Liver (tissue), 9 donors: ENCODE results near the gene HSPB9. TPM values are rescaled to one million over a fixed set of nuclear protein-coding genes. Genes with fewer than 3 reads are reported as not detected.
A peak's percentile ranks its signal among the peaks of the same experiment; 100 is the strongest.

ENCODE experiments used
- DNase-seq: peaks from one replicate; pipeline ENCODE4 v3.0.0-alpha.2; 2017; ENCODE audit warnings: low spot score
- H3K27ac ChIP-seq, 2 donors: one replicate each; pipeline ENCODE4 v1.7.0; 2013; ENCODE audit warnings: inconsistent platforms in 2 of 2, low read length in 2 of 2, control low read depth in 1 of 2, low read depth in 1 of 2, mild to moderate bottlenecking in 1 of 2
- H3K27me3 ChIP-seq, 4 donors: one replicate each; pipeline versions ENCODE4 v1.6.1 to v1.7.0; 2013; ENCODE audit warnings: low read length in 3 of 4, inconsistent platforms in 1 of 4, mild to moderate bottlenecking in 1 of 4, moderate library complexity in 1 of 4; ENCODE audit not compliant: control insufficient read depth in 4 of 4, insufficient read depth in 4 of 4
- H3K36me3 ChIP-seq, 4 donors: one replicate each; pipeline versions ENCODE4 v1.6.1 to v1.7.0; 2013; ENCODE audit warnings: low read length in 3 of 4, mild to moderate bottlenecking in 3 of 4, low read depth in 1 of 4, moderate library complexity in 1 of 4; ENCODE audit not compliant: control insufficient read depth in 4 of 4, insufficient read depth in 3 of 4
- H3K4me1 ChIP-seq, 4 donors: one replicate each; pipeline versions ENCODE4 v1.6.1 to v1.7.0; 2013; ENCODE audit warnings: low read length in 3 of 4, mild to moderate bottlenecking in 3 of 4, moderate library complexity in 1 of 4; ENCODE audit not compliant: control insufficient read depth in 4 of 4, insufficient read depth in 4 of 4
- H3K4me3 ChIP-seq, 3 donors: one replicate each; pipeline versions ENCODE4 v1.6.1 to v1.7.0; 2013; ENCODE audit warnings: low read length in 3 of 3, control low read depth in 1 of 3, low read depth in 1 of 3, mild to moderate bottlenecking in 1 of 3
- H3K9ac ChIP-seq, 2 donors: one replicate each; pipeline ENCODE4 v1.7.0; 2013; ENCODE audit warnings: low read length in 2 of 2, mild to moderate bottlenecking in 2 of 2, moderate library complexity in 2 of 2, control low read depth in 1 of 2, low read depth in 1 of 2
- H3K9me3 ChIP-seq, 4 donors: one replicate each; pipeline versions ENCODE4 v1.6.1 to v1.7.0; 2013; ENCODE audit warnings: low read length in 3 of 4; ENCODE audit not compliant: control insufficient read depth in 4 of 4
- ATF3 ChIP-seq: IDR thresholded peaks from 2 replicates; pipeline ENCODE4 v1.6.1; 2016; ENCODE audit warnings: antibody characterized with exemption
- CTCF ChIP-seq: fragments of 150-350 bp; IDR thresholded peaks from 2 replicates; pipeline ENCODE4 v1.5.1; 2017; ENCODE audit warnings: improper control_type of control experiment, low read depth, low read length; ENCODE audit not compliant: missing input control
- EGR1 ChIP-seq, 2 donors: IDR thresholded peaks; 2 replicates each; pipeline ENCODE4 v1.6.1; 2016 to 2018; ENCODE audit warnings: antibody characterized with exemption in 2 of 2, low read depth in 2 of 2
- FOXA1 ChIP-seq: IDR thresholded peaks from 2 replicates; pipeline ENCODE4 v1.6.1; 2016; ENCODE audit warnings: antibody characterized with exemption
- FOXA2 ChIP-seq: IDR thresholded peaks from 2 replicates; pipeline ENCODE4 v1.6.1; 2016; ENCODE audit warnings: antibody characterized with exemption
- GABPA ChIP-seq, 2 donors: IDR thresholded peaks in 1 of 2; conservative IDR thresholded peaks in 1 of 2; 2 replicates each; pipeline ENCODE4 v1.6.1; 2016; ENCODE audit warnings: antibody characterized with exemption in 2 of 2, mild to moderate bottlenecking in 1 of 2, moderate library complexity in 1 of 2
- HNF4A ChIP-seq, 2 donors: conservative IDR thresholded peaks; 2 replicates each; pipeline ENCODE4 v1.6.1; 2016; ENCODE audit warnings: antibody characterized with exemption in 2 of 2, mild to moderate bottlenecking in 2 of 2
- HNF4G ChIP-seq: IDR thresholded peaks from 2 replicates; pipeline ENCODE4 v1.6.1; 2016; ENCODE audit warnings: antibody characterized with exemption
- JUND ChIP-seq, 2 donors: IDR thresholded peaks; 2 replicates each; pipeline ENCODE4 v1.6.1; 2016; ENCODE audit warnings: antibody characterized with exemption in 2 of 2
- NR2F2 ChIP-seq: IDR thresholded peaks from 2 replicates; pipeline ENCODE4 v1.6.1; 2016; ENCODE audit warnings: antibody characterized with exemption
- RAD21 ChIP-seq, 2 donors: IDR thresholded peaks; 2 replicates each; pipeline ENCODE4 v1.6.1; 2016; ENCODE audit warnings: antibody characterized with exemption in 2 of 2, mild to moderate bottlenecking in 2 of 2
- REST ChIP-seq: IDR thresholded peaks from 2 replicates; pipeline ENCODE4 v1.6.1; 2016; ENCODE audit warnings: antibody characterized with exemption, mild to moderate bottlenecking
- RXRA ChIP-seq, 2 donors: IDR thresholded peaks; 2 replicates each; pipeline ENCODE4 v1.6.1; 2017 to 2018; ENCODE audit warnings: antibody characterized with exemption in 2 of 2, mild to moderate bottlenecking in 1 of 2
- YY1 ChIP-seq: IDR thresholded peaks from 2 replicates; pipeline ENCODE4 v1.6.1; 2016; ENCODE audit warnings: antibody characterized with exemption, mild to moderate bottlenecking
- ZBTB33 ChIP-seq: IDR thresholded peaks from 2 replicates; pipeline ENCODE4 v1.6.1; 2016; ENCODE audit warnings: antibody characterized with exemption
- WGBS: extraction: QIAGEN DNeasy Blood & Tissue Kit; methylation state at CpG from one replicate; pipeline ENCODE4 v1.1.7; 2013; 5-methylcytosine and 5-hydroxymethylcytosine counted together
- polyA plus RNA-seq, 2 donors: library from polyadenylated mRNA; stranded (reverse) in 1 of 2; unstranded in 1 of 2; fragments of 200-250 nt in 1 of 2; fragments of >200 nt in 1 of 2; fragmentation: Nextera tagmentation in 1 of 2; extraction: Ambion mirVana in 1 of 2; gene quantifications; one replicate each; pipeline versions ENCODE4 v1.2.1 to v1.2.3, GENCODE V29; 2013 to 2015
- total RNA-seq, 2 donors: library from RNA; depleted of rRNA; stranded (reverse); fragments of >200 nt; gene quantifications; one replicate each; pipeline ENCODE4 v1.2.3, GENCODE V29; 2014
- donor health status: healthy.
- donor health status: healthy.
- donor health status: healthy.
- donor health status: healthy.
- donor health status: healthy.

HSPB9 gene
- total and polyA plus RNA-seq, 4 donors, result 0.17 to 4.0 (median 0.56) TPM

- H3K36me3 ChIP-seq, result peaks cover 0 to 4% (median under 1%) of the 10 kb centered on the region in 4 donors
- no peak for TF ChIP-seq GABPA (IDR thresholded peaks at IDR 0.05 in 1 of 2, conservative IDR thresholded peaks at IDR 0.05 in 1 of 2)
- TF ChIP-seq RAD21 (IDR thresholded peaks at IDR 0.05), result no peak
- TF ChIP-seq REST, result no peak
- no peak for TF ChIP-seq HNF4A (conservative IDR thresholded peaks at IDR 0.05)
- no peak for TF ChIP-seq CTCF
- TF ChIP-seq HNF4G, result no peak
- TF ChIP-seq FOXA1, result no peak
- no peak for TF ChIP-seq ATF3
- TF ChIP-seq ZBTB33, result no peak
- DNase-seq, result no peak
- no peak within 1 kb of the TSS for H3K9ac ChIP-seq
- 20% methylated on average over 52 of the region's 52 CpGs for WGBS
- H3K4me3 ChIP-seq, result peak within 1 kb of the TSS in 1 of 3 donors; percentile 5
- no peak within 1 kb of the TSS for H3K27ac ChIP-seq
- peaks cover 0 to 10% (median 5%) of the 10 kb centered on the region in 4 donors for H3K4me1 ChIP-seq
- H3K9me3 ChIP-seq, result no peaks in the 10 kb centered on the region
- no peaks in the 10 kb centered on the region for H3K27me3 ChIP-seq
Measured at GRCh38 chr17:42097691-42098631, 24.6 kb upstream of the HSPB9 start, which contains the start of gene ZNF385C. ZNF385C (minus strand) TSS chr17:42098473; CDS start chr17:42063056, 35,417 bp downstream.

DNA sequence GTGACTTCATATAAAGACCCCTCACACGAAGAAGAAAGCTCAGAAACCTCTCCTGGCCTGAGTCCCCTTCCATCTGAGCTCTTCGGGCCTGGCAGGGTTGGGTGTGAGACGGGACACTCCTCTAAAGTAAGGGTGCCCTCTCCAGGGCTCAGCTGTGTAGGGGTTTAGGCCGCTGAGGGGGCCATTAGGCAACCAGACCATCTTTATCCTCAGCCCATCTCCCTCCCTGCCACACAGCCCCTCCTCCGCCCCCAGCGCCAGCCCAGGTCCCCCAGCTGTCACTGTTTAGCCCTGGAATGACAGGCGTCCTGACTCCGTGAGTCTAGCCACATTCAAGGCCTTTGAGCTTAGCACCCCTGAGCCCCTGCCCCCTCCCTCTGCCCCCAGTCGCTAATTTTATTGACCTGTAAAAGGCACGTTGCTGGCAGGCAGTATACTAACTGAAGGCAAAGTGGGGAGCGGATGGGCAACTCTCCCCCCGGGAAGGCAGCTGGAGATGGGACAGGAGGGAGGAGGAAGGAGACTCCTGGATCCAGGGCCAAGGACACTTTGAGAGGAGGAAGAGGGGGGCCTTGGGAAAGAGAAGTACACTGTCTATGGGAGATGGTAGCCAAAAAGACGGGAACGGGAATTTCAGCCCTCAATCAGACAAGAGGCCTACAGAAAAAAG lies 23.7 kb upstream of the HSPB9 start:
- 75% methylated on average over 14 of the region's 14 CpGs for WGBS
- no peak overlapping the region for H3K9ac ChIP-seq
- no peak overlapping the region for H3K4me3 ChIP-seq
- DNase-seq, result no peak
- H3K36me3 ChIP-seq, result peaks cover 0 to 11% (median 5%) of the 10 kb centered on the region in 4 donors
- no peak overlapping the region for H3K27ac ChIP-seq
- TF ChIP-seq RXRA (IDR thresholded peaks at IDR 0.05) (no peak), CTCF (no peak), GABPA (IDR thresholded peaks at IDR 0.05 in 1 of 2, conservative IDR thresholded peaks at IDR 0.05 in 1 of 2) (no peak), ZBTB33 (no peak), EGR1 (IDR thresholded peaks at IDR 0.05; ENCODE audit: low read depth in 2 of 2) (no peak), FOXA2 (no peak), ATF3 (no peak), FOXA1 (no peak), HNF4G (no peak), HNF4A (conservative IDR thresholded peaks at IDR 0.05) (no peak), JUND (IDR thresholded peaks at IDR 0.05) (no peak), NR2F2 (no peak), YY1 (no peak)
- H3K9me3 ChIP-seq, result no peaks in the 10 kb centered on the region
- H3K27me3 ChIP-seq, result no peaks in the 10 kb centered on the region
- peaks cover 0 to 10% (median 5%) of the 10 kb centered on the region in 4 donors for H3K4me1 ChIP-seq
